VCaP (cell line): ENCODE measurements around the gene ME2.
"Not testable (repeated sequence)": the region's sequence is repeated elsewhere in the genome, so short reads cannot be mapped to it uniquely, and the experiment has no call there.

ENCODE experiments used
- H3K27ac ChIP-seq: fragments of 450-650 bp; 2 replicates; pipeline ENCODE4 v1.5.1; 2017
- TF ChIP-seq, protein P1 (sequence below): fragments of 450-650 bp; conservative IDR thresholded peaks from 2 replicates; pipeline ENCODE4 v1.5.1; 2017; ENCODE audit warnings: mild to moderate bottlenecking, moderate library complexity

The ME2 gene

DNA sequence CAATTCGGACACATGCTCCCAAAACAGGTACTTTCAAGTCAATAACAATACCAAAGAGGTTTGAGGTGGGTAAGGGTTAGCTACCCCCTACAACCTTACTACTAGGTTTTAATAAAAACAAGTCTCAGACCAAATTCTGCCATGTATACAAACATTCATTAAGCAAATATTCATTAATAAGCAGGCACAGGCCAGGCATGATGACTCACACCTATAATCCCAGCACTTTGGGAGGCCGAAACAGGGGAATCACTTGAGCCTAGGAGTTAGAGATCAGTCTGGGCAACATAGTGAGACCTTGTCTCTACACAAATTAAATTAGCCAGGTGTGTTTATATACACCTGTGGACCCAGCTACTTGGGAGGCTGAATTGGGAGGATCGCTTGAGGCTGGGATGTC, 77.2 kb downstream of the ME2 start:
- no peak overlapping the region for H3K27ac ChIP-seq
- TF ChIP-seq, protein P1, sequence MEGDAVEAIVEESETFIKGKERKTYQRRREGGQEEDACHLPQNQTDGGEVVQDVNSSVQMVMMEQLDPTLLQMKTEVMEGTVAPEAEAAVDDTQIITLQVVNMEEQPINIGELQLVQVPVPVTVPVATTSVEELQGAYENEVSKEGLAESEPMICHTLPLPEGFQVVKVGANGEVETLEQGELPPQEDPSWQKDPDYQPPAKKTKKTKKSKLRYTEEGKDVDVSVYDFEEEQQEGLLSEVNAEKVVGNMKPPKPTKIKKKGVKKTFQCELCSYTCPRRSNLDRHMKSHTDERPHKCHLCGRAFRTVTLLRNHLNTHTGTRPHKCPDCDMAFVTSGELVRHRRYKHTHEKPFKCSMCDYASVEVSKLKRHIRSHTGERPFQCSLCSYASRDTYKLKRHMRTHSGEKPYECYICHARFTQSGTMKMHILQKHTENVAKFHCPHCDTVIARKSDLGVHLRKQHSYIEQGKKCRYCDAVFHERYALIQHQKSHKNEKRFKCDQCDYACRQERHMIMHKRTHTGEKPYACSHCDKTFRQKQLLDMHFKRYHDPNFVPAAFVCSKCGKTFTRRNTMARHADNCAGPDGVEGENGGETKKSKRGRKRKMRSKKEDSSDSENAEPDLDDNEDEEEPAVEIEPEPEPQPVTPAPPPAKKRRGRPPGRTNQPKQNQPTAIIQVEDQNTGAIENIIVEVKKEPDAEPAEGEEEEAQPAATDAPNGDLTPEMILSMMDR, result no peak

DNA sequence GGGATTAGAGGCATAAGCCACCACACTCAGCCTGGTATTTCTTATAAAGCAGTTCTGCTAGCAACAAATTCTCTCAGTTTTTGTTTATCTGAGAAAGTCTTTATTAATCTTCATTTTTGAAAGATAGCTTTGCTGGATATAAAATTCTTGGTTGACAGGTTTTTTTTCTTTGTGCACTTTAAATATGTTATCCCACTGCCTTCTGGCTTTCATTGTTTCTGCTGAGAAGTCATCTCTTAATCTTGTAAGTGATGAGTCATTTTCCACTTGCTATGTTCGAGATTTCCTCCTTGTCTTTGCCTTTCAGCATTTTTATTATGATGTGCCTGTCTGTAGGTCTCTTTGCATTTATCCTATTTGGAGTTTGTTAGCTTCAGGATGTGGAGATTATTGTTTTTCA, 83.1 kb downstream of the ME2 start:
- TF ChIP-seq, protein P1, result no peak
- no peak overlapping the region for H3K27ac ChIP-seq

DNA sequence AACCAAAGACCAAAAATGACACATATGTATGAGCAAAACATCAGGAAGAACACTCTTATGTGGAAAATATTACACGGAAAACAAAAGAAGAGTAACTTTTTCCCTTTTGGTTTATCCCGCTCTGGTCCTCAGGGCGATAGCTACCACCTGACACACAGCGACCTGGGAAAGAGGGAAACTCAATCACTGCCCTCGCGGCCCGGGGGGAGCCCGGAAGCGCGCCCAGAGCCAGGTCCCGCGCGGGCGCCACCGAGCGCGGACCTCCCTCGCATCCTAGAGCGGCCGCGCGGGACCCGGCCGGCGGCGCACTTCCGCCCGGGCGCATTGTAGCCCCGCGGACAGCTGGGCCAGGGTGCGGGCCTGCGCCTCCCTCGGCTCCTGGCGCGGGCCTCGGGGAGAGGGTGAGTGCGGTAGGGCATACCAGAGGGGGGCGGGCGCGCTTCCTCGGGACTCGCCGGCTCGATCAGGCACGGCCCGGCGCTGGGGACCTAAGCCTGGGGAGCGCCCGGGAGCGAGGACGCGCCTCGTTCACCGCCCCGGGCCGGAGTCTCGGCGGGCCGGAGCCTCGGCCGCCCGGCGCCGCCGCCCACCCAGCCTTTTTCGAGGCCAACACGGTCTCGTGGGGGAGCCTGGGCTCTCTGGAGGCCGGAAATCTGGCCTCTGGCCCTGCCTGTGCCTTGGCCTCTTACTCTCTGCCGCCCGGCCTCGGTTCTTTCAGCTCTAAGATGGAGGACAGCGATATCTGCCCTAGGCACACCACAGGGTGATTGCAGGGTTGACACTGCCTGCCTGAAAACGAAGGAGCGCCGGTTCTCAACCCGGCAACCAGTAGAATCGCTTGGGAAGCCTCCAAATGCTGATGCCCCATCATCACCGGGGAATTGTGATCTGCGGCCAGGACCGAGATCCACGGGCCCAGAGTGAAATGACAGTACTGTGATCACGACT, 89.1 kb downstream of the ME2 start, which contains the start of gene ELAC1:
ELAC1 (plus strand) TSS at position 327 of the 948 bp plus-strand sequence. CDS start 6,365 bp downstream, outside the sequence.
- TF ChIP-seq, protein P1, result 0 out of 2 replicates have a peak, but pooled peaks have one; percentile 7
- H3K27ac ChIP-seq, result peak within 1 kb of the TSS; percentile 96

DNA sequence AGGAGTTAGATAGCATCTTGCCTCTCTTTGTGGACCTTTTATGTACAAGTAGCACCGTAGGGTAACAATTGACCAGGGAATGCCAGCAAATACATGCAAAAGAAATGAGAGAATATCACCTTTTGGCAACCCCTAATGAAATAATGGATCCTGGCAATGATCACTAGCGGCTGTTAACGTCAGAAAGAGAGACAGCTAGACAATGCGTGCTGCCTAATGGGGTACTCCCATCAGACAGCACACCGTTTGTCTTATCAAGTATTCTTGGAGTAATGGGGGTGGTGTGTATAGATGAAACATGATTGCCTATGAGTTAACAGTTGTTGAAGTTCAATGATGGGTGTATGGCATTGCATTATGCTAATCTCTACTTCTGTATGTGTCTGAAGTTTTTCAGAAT, 90.5 kb downstream of the ME2 start:
- TF ChIP-seq, protein P1, result no peak
- H3K27ac ChIP-seq, result peak overlapping the region; percentile 96

DNA sequence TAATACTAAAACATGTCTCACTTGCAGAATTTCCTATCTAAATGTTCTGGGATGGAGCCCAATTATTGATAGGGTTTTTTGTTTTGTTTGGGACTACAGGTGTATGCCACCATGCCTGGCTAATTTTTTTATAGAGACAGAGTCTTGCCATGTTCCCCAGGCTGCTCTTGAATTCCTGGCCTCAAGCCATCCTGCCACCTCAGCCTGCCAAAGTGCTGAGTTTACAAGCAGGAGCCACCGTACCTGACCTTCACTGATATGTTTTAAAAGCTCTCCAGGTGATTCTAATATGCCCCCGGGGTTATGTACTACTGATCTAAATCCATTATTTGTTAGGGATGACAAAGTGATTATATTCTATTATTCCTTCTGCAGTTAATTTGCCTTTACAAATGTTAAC, 91.1 kb downstream of the ME2 start:
- H3K27ac ChIP-seq, result peak overlapping the region; percentile 96
- TF ChIP-seq, protein P1, result no peak

DNA sequence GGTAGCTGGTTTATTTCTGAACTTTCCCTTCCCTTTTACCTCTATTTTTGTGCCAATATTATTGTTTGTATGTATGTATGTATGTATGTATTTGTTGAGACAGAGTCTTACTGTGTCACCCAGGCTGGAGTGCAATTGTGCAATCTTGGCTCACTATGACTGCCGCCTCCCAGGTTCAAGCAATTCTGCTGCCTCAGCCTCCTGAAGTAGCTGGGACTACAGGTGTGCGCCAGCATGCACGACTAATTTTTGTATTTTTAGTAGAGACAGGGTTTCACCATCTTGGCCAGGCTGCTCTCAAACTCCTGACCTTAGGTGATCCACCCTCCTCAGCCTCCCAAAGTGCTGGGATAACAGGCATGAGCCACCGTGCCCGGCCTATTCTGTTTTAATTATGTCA, 93.5 kb downstream of the ME2 start:
- not testable (repeated sequence) for H3K27ac ChIP-seq

DNA sequence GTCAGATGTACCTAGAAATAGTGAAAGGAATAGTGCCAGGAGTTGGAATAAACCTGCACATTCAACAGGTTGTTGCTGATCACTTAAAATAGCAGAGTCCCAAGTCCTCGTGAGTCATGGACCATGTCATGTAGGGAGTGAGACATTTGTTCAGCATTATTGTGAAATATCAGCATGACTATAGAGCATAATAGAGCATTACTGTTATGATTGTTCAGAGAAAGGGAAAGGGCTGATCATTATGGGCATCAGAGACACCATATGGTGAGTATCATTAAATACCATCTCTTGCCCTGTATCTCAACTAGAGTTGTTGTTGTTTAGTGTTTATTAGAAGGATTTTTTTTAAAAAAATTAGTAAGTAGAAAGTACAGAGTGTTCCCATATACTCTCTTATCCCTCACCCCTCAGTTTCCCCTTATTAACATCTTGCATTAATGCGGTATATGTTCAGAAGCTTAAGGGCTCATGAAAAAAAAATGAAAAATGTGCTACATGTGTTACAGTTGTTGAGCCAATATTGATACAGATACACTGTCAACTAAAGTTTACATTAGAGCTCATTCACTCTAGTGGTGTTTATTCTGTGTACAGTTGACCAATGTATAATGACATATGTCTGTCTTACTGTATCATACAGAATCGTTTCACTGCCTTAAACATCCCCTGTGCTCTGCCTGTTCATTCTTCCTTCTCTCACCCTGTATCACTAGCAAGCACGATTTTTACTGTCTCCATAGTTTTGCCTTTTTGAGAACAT, 94.6 kb downstream of the ME2 start:
- TF ChIP-seq, protein P1, result no peak
- no peak overlapping the region for H3K27ac ChIP-seq
